Stromal cell of bone marrow (primary cell): ENCODE measurements around the gene KCNC2.
A peak's percentile ranks its signal among the peaks of the same experiment; 100 is the strongest.

ENCODE experiments used
- DNase-seq: peaks from one replicate; pipeline ENCODE4 v3.0.0-alpha.2; 2012; ENCODE audit warnings: low read depth

The KCNC2 gene

GRCh38 chr12:75058228-75058627 lies 151.4 kb downstream of the KCNC2 start:
- peak; percentile 2 for DNase-seq

DNA sequence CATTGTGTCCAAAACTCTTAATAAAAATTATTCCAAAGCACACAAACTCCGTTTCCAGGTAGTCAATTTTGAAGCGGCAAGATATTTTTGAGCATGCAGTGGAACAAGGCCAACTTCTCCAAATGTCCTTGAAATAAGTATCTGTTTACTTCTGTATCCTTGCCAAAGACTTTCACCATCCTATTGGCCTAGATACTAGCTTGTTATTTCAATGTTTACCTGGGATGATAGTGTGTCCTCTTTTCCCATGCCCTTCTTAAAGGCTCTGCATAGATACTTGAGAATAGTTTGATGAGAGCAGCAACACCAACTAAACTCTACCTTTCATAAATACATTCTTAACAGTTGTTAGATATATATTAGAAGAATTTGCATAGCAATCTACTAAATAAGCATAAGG lies 160.9 kb downstream of the KCNC2 start:
- no peak for DNase-seq

DNA sequence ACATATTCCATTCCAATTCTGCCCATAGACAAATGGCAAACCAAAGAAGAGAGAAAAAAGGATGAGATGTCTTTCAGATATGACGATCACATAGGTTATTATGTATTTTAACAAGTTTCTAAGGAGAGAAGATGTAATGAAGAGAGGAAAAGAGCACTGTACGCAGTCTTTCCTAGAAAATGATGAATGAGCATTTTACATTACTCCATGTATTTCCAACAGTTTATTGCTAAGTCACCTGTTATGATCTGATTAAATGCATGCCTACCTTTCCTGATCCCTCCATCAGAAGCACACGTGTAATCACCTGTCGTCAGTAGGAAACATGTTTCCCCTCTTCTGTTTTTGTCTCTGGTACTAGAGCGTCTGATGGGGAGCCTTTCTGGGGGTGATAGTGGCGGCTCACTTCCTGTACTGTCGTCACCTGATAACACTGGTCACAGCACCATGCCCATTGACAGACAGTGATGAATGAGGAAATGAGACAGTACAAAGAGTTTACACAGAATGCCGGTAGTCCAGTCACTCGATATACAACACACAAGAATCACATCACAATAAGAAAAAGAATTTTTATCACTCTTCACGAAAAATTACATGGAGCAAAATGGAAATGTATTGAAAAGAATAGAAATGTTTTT lies 161.6 kb downstream of the KCNC2 start:
- no peak for DNase-seq

DNA sequence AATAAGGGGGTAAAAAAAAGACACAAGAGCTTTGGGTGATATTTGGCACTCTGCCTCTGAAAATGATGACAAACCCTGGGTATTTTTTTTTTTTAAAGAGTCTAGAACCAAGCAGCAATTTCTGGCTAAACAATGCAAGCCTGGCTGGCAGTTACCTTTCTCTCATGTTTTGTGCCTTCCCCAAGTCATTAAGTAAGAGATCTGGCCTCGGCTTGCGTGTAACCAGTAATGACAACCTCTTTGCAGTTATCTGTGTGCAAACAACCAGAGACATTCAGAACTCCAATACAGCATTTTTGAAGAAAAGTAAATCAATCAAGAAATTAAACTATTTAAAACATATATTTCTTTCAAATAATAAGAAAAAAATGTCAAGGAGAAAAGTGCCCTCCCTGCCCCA lies 167.5 kb downstream of the KCNC2 start:
- no peak for DNase-seq

DNA sequence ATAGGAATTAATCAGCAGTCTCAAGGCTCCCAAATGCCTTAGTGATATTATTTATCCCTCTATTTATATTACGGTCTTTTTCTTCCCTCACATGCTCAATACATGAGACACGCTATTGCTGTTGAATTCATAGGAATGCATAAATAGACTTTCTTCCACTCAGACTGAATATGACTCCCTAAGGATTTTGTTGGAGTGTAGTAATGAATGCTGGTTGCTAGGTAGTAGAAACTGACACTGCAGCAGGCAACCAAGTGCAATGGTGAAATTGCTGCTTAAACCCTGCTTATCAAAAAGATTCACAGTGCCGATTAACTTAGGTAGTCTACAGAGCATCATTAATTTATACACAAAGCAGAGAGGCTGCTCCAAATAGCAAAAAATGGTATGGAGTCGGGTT lies 168.2 kb downstream of the KCNC2 start:
- DNase-seq: peak; percentile 46

GRCh38 chr12:75020068-75020557 lies 189.5 kb downstream of the KCNC2 start:
- no peak for DNase-seq

- DNase-seq: no peak
Measured at GRCh38 chr12:75011120-75011519, 198.5 kb downstream of the KCNC2 start.

GRCh38 chr12:75007133-75007532 lies 202.5 kb downstream of the KCNC2 start:
- no peak for DNase-seq

DNA sequence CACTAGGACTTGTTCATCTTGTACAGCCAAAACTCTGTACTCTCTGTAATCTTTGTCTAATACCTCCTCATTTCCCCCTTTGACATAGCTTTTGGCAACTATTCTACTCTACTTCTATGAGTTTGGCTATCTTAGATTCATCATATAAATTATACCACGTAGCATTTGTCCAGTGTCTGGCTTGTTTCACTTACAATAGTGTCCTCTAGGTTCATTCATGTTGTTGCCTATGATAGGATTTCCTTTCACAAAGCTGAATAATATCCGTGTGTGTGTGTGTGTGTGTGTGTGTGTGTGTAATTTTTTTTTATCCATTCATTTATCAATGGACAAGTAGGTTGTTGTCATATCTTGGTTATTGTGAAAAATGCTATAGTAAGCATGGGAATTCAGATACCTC lies 209.5 kb downstream of the KCNC2 start:
- DNase-seq: no peak

DNA sequence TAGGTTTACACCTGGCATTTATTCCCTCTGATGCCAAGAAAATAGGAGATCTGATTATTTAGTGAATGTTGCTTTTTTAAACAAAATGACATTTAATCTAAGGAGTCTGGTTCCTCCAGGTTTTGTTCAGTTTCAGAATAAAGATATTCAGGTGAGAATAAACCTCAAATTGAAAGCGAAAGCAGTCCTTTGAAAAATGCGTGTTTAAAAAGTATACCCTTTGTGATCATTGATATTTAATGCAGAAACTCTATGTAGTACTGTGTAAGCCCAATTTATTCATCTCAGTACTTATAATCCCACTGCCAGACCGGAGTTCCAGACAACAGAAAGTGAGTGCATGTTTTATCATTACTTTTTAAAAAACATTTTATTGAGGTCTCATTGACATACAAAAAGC lies 210.2 kb downstream of the KCNC2 start:
- no peak for DNase-seq
